HG02678 (cell line): ENCODE measurements around the gene PLCH1.
A peak's percentile ranks its signal among the peaks of the same experiment; 100 is the strongest.

ENCODE experiments used
- ATAC-seq: cut with Tn5 transposase; IDR thresholded peaks from one replicate; pipeline ENCODE4 v1.9.1; 2021; ENCODE audit warnings: mild to moderate bottlenecking, moderate library complexity; ENCODE audit not compliant: unreplicated experiment

Gene PLCH1

GRCh38 chr3:155745795-155746550 is 1.1 kb upstream of the PLCH1 start:
- ATAC-seq, result no peak

DNA sequence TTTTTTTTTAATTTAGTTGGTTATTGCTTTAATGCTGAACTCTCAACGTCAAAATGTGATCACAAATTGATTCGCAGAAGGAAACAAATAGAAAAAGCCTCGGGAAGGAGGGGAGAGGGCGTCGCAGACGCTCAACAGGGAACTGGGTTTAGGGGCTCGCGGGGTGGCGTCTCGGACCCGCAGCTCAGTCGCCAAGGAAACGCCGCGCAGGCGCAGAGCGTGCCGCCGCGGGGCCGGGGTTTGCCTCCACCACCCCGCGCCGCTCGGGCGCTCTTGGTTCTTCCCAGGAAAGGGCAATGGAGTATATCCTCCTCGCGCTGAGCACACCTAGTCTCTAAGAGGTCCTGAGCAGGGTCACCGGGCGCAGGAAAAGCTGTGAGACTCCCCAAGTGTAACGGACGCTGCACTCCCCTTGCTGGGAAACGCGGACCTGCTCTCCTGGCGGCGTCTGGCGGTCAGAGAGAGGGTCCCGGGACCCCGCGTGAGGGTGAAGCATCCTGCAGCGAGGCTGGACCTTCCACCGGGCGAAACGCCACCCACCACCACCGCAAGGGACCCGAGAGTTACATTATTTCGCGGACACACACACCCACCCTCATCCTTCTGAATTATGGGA is 753 bp downstream of the PLCH1 start:
- ATAC-seq, result peak; percentile 40

DNA sequence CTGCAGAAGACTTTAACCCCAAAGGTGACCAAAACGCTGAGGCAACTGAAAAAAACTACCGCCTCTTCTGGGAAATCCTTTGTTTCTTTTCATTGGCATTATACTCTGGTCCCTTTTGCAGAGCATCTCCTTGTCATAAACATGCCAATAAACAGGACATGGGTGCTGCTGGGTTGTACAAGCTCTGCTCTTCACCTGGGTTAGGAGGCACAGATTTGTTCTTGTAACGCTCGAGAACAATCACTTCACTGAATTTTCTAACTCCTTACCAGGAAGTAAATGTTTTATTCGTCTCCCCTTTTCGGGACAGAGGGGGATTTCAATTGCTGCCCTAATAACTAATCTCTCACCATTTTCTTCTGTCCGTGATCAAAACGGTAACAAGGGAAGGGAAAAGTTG is 1.3 kb downstream of the PLCH1 start:
- ATAC-seq, result no peak

- ATAC-seq, result no peak
These were observed 2.4 kb downstream of the PLCH1 start for GRCh38 chr3:155742349-155742965.

DNA sequence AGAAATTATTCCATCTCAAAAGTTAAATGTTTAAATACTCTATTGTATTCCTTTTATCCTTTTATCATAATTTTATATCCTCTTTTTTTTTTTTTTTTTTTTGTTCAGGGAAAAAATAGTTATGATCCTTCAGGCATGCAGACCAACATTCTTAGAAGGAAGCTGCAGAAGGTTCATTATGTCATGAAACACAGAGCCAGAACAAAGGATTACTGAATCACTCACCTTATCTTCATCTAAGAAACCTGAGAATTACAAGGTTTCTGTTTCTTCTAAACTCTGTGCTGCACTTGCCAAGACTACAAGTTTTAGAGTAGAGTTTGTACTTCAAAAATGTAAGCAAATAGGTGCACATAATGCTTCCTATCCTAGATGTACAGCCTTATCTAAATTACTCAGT is 3.3 kb downstream of the PLCH1 start:
- no peak for ATAC-seq

GRCh38 chr3:155741101-155741500 is 3.8 kb downstream of the PLCH1 start:
- ATAC-seq, result no peak

DNA sequence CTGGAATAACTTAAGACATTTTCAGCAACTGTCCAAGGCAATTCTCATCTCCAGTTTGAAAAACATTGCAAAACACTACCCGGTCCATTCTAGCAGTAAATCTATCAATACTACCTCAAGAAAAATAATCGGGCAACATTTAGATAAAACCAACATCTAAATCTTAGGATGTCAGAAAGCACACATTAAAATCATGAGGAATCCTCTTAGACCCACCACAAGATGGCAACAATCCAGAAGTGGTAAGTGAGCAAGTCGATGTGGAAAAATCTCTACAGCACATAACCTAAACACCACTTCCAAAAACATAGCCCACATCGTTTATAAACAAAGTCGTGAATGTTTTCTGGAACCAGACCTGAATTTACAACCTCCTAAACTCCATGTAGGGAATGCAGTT is 5.7 kb downstream of the PLCH1 start:
- no peak for ATAC-seq

- no peak for ATAC-seq
These were observed 6.2 kb downstream of the PLCH1 start for GRCh38 chr3:155738580-155739076.

DNA sequence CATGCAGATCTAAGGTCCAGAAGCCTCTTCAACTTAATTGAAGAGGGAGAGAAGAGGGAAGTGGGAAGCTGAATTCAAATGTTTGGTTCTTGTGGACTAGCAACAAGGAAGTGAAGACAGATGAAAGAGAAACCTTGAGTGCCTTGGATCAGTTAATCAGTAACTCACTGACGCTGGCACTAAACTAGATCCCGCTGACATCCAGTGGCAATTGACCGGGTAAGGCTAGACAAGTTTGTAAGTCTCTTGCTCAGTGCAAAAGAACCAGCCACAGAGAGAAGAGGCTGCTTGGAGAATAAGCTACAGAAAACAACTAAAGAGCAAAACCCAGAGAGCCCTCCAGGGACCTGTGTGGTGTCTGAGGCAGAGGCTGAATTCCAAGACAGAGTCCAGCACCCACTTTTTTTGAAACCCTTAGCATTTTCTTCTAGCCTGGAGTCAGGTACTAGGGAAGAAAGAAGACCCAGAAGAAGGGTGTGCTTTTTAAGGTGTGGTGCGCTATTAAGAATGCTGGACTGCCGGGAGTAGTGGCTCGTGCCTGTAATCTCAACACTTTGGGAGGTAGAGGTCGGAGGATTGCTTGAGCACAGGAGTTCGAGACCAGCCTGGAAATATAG is 6.9 kb downstream of the PLCH1 start:
- ATAC-seq, result peak; percentile 95

DNA sequence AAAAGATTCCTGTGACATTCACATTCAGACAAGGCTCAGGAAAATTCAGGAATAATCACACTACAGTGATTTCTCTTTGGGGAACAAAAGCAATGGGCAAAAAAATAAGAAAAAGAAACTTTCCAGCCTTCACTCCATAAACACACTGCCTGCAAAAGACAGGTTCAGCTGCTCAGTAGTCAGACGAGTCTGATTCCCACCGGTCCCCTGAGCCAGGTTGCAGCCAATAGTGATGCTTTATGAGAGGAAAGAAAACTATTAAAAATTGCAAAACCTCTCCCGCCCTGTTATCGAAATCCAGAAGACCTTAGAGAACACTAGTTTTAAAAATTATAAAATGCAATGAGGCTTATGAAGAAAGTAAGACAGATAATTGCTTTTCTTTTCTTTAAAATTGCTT is 8.5 kb downstream of the PLCH1 start:
- no peak for ATAC-seq

- ATAC-seq, result no peak
These were observed 14.0 kb downstream of the PLCH1 start for GRCh38 chr3:155730843-155731242.

DNA sequence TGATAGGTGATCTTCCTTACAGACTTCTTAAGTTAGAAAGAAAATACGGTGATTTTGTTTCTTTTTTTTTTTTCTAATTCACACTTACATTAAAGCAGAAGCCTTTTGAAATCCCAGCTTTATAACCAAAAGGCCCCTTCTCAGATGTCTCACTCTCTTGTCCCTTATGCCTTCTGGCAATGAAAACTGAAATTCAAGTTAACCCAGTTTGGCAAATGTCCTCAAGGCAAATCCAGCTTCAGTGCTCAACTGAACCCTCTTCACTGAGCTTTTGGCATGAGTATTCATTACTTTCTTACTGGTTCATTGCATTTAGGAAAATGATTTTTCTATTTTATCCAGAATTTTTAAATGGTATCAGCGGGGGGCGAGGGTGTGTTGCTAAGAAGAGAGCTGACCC is 17.0 kb downstream of the PLCH1 start:
- ATAC-seq, result no peak

DNA sequence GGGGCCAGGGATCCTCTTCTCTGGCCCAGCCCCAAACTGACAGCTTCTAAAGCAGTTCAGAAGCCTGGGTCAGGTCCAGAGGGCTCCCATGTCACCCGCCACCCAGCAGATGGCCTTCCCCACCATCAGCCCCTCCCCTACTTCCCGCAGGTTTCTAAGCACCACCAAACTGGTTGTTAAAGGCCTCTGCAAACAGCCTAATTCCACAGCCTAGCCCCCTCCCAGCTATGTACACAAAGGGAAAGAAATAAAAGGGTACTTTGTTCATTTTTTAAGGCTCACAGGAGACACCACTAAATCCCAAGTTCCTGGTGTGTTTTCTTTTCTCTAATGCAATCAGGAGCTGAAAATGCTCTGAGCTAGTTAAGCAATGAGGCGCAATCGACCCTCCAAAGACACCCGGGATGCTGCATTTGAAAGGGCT is 30.6 kb downstream of the PLCH1 start:
- ATAC-seq, result no peak

DNA sequence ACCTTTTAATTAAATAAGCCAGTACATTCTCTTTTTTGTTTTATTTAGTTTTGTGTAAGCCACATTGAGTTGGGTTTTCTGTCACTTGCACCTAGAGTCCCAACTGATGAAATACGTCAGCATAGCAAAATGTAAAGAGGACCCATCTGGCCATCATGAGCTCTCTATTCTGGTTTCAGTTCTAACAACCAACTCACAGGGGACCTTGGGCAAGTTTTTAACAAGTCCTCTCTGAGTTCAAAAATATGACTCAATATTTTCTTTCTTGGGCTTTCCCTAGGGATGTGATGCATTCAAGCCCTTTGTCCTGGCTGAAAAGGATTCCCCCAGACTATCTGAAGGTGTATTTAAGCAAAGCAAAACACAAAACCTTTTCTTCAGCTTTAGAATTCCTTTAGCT is 32.9 kb downstream of the PLCH1 start:
- ATAC-seq, result peak; percentile 81

DNA sequence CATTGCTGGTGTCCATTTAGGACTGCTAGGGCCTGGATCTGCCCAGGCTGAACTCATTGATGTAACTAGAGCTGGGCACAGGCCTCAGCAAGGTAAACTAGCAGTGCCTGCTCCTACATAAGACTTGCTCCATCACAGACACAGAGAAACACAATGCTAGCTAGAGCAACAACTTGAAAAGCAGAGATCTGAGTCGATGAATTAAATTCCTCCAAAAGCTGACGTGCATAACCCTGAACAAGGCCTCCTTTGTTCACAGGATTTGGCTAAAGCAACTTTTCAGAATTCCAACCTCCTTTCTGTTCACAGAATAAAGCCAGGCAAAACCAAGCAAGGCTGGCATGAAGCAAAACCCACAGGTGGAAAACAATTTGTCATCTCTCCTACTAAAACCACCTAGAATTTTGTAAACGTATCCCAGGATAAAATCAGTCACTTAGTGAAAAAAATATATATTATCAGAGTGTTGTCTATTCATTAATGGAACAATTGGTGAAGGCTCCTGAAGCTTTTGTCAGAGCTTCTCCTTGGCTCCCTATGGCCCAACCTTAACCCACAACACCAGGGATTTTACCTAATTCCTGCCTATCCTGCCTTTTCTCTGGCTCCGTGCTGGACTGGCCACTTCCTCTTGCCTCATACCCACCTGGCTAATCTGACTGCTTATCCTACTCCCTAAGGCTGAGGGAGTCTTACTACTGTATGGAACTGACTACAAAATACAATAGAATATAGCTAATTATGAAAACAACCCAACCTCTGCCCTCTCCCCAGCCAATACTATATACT is 39.9 kb downstream of the PLCH1 start:
- ATAC-seq, result no peak

DNA sequence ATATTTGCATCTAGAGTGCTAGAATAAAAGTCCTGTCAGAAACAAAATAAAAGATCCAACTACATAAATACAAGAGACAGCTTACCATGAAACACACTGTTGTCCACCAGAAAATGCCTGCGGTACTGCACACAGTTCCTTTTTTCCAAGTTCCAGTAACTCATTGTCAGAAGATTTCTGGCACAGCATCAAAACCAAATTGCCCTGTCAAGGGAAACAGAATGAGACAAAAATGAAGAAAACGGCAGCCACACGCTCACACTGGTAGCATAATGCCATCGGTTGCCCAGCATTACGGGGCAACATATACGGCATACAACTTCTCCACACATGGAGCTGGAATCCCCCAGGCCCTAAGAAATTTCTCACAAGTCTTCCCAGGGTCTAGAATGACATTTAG is 40.8 kb downstream of the PLCH1 start:
- no peak for ATAC-seq

DNA sequence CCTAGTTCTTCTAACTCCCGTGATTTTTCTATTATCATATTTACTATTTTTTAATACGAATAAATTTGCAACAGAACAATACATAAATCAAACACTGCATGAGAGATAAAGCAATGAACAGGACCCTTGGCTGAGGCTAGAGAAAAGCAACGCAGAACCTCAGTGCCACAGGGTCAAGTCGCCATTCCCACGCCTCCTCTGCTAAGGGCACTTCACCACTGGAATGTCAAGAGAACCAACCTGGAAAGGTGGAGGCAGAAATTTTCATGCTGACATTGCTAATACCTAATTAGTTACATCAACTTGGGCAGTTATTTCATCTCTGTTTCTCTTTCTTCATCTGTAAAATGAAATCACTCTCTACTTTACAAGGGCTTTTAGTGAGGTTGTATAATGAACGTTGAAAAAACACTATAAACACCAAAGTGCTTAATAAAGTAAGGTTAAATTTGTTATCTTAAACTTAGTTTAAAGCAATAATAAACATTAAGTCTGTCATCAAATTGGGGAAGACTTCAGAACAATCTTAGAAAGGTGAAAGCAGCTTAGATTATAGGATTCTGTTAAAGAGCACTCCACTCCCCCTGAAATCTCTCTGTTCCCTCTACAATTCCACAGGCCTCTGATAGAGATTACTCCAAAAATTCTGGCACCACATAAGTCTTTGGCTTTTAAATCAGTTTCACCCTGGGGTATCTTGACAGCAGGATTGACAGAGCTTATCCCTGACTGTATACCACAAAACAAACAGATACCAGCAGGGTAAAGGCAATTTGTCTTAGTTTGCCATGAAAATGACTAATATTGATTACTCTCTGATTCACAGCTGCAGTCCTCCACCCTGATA is 41.9 kb downstream of the PLCH1 start:
- ATAC-seq, result no peak

DNA sequence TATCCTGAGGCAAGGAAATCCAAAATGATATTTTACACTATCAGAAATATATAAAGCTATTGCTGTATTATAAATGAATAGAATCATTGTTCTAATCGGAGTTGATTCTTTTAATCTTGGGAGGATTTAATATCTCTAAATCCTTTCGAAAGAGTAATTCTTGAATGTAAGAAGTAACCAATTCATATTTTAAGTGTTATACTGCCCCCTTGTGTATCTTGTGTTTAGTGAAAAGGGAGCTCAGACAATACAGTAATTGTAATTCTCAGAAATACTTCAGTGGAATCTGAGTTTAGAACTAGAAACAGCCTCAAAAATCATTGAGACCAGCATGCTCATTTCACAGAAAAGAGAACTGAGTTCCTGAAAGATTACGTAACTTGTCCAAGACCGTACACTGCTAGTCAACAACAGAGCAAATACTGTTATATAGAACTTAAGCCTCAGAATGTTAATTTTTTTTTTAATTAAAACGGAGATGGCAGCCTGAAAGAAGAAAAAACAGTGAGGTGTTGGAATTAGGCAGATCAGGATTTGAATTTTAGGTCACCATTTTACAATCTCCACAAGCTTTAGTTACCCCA is 42.9 kb downstream of the PLCH1 start:
- peak; percentile 57 for ATAC-seq

- no peak for ATAC-seq
These were observed 47.3 kb downstream of the PLCH1 start for GRCh38 chr3:155697542-155697941.

DNA sequence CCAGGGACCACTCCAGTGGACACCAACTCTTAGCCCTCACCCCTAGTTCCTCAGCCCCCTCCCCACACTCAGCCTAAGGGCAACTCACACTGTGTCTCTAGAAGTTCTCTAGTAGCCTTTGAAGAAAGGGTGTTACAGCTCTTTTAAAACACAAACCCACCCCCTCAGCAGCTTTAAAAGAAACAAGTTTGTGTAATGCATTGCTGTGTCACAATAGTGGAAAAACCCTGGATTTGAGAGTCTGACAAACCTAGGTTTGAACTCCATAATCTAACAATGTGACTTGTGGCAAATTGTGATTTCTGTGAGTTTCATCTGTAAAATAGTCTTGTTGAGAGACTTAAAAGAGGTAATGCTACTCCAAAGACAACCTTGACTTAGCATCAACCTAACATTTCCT is 54.0 kb downstream of the PLCH1 start:
- no peak for ATAC-seq
